GM21576 (cell line): ENCODE measurements around the gene CDKAL1.

Source experiments
- ATAC-seq: cut with Tn5 transposase; IDR thresholded peaks from one replicate; pipeline ENCODE4 v1.9.1; 2021; ENCODE audit warnings: mild to moderate bottlenecking, moderate library complexity; ENCODE audit not compliant: unreplicated experiment

Gene CDKAL1

GRCh38 chr6:20997770-20998147 is 463.5 kb downstream of the CDKAL1 start:
- ATAC-seq = no peak

GRCh38 chr6:20998748-20999448 is 464.6 kb downstream of the CDKAL1 start:
- ATAC-seq = no peak

GRCh38 chr6:21000331-21000801 is 466.1 kb downstream of the CDKAL1 start:
- no peak for ATAC-seq

DNA sequence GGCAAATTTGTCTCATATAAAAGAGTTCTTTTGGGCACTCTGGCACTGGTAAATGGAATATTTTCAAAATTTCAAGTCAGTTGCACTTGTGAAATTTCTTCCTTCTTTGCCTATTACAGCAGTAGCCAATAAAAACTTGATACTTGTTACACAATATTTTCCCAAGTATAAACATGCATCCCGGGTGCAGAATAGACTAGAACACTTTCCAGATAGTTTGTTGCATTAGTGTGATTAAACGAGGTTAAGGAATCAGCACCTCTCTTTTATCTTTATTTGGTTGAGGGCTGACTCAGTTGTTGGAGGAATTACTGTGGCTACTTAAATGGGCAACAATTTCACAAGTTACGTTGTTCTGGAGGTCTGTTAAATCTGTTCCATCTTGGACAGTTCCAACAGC is 467.5 kb downstream of the CDKAL1 start:
- ATAC-seq = no peak

DNA sequence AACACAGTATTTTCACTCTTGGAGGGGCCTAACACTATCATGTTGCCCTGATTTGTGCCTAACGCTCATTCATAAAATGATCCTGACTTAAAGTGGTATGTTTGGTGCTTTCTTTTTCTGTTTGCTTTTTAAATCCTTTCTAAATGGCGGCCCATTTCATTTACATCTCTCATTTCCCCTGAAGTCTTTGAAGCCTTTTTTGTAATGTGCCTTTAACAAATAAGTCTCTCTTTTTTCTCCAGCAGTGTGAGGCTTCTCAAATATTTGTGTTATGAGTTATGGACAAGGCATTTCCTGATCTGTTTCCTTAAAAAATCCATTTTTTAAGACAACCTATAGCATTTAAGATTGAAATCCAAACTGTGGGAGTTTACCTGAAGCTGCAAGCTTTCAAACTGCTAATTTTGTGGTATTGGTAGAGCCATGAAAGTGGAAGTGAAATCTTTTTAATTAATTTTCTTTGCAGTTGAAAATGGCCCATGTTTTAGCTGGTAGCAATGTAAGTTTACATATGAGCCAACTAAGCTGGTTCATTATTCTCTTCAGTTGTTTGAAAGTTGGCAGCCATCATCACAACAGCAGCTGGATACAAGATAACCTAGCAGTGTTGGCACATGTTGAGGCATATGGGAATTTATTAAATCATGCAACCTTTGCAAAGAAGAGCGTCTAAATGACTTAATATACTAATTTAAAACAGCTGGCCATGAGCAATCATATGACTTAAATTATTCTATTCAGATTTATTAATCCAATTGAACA is 469.7 kb downstream of the CDKAL1 start:
- ATAC-seq = peak; percentile 84

DNA sequence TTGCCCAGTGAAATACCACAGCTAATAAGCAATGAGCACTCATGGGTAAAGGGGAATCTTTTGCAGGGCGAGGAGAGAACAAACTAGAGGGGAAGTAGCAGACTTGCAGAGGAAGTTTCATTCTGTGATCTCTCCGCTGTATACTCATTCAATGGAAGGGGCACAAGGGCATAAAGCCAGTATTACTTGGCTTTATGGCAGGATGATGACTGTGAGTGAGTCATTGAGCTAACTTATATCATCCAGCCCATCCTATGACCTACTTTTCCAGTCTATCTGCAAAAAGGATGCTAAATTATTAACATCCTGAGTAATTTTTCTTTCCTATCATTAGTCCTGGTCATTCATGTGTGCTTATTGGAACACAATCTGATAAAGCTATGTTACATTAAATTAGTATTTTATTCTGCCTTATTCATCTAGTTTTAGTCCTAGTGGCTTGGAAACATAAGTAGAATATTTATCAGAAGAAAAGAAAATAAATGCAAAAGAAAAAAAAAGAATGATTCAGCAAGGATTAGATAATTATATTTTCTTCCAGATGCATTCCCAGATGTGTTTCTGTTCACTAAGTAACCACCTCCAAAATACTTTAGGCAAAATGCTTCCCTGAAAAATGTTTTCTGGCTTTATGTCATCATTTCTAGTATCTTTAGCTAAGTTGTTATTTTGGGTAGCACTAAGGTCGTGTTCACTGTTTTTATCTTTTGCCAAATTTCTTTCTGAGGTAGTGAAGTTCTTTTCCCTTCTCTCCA is 471.7 kb downstream of the CDKAL1 start:
- no peak for ATAC-seq

DNA sequence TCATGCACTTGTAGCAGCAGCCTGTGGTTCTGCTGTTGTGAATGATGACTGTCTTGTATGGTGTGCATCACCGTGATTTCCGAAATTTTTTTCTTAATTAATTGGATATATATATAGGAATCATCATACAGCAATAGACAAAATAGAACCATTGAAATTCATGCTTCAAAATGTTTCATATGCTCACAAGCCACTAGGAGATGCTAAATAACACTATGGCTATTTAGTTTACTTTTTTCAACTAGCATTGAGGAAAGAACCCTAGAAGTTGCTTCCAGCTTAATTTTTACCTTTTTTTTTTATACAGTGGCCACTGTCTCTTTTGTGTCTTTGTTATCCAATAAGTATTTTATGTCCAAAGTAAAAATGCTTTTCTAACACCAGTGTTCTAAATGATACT is 485.4 kb downstream of the CDKAL1 start:
- no peak for ATAC-seq

GRCh38 chr6:21022343-21023107 is 488.3 kb downstream of the CDKAL1 start:
- peak; percentile 94 for ATAC-seq

DNA sequence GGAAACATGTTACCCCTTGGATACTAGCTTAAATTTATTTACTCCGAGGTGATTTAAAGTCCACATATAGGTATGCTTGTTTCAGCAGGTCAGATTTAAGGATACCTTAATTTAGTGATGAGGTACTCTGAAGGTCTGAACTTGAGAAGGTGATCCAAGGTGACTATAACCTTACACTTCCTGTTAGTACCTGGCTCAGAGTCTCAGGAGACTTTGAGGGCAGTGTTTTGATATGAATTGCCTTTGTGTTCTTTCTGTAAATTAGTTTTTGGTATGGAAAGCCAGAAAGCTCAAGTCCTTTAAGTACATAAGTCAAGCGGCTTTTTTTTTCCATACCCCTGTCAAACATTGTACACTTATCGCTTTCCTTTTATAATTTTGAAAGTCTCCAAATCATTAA is 489.0 kb downstream of the CDKAL1 start:
- no peak for ATAC-seq

GRCh38 chr6:21024616-21025015 is 490.4 kb downstream of the CDKAL1 start:
- no peak for ATAC-seq

DNA sequence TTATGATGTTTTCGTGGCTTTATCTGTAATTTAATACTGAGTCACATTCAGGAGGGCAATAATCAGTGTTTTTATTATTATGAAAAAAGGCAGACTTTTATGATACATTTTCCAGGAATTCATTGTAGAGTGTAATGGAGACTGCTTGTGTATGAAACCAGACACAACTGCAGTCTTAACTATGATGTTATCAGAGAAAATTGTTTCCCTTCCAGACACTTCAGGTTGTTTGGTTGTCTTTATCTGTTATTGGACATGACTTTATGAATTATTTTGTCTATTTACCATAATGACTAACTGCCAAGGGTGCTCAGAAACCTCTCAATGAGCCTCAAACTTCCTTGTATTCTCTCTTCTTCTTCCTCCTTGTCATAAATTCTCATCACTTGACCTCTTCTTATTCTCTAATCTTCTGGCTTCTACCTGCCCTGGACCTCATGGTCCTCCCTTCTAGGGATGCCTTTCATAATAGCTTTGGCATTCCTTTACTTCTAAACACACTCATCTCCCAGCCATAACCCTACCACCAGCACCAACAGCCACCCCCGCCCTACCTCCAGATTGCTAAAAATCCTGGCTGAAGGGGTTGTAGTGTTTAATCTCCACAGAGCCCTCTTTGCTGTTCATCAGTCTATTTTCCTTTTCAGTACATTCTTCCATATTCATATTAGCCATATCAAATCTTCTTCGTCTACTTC is 492.5 kb downstream of the CDKAL1 start:
- no peak for ATAC-seq

- ATAC-seq = no peak
These were observed 493.2 kb downstream of the CDKAL1 start for GRCh38 chr6:21027507-21027906.

DNA sequence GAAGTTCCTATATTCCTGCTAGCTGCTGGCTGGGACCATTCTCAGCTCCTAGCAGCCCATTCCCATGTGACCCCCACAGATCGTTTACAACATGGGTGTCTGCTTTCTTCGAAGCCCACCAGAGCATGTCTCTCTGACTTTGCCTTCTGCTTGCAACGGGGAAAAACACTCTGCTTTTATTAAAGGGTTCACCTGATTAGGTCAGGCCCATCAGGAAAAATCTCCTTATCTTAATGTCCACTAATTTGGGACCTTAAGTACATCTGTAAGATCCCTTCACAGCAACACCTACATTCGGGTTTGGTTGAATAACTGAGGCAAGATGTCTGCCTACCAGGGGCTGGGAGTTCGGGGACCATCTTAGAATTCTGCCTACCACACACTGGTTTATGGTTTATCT is 496.9 kb downstream of the CDKAL1 start:
- no peak for ATAC-seq

DNA sequence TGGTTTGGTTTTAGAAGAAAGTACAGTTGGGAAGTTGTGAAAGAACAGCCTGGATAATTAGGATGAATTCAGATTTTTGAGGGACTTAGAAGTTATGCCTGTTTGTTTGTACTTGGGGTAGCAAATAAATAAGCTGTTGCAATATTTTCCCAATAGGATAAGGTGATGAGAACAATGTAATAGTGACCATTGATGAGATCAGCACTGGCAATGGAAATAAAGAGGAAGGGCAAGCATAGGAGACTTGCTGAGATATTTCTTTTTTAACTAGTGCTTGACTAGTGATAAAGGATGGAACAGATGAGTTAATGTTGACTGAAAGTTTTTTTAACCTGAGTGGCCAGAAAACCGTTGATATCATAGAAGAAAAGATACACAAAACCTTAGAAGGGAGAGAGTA is 498.8 kb downstream of the CDKAL1 start:
- ATAC-seq = no peak

DNA sequence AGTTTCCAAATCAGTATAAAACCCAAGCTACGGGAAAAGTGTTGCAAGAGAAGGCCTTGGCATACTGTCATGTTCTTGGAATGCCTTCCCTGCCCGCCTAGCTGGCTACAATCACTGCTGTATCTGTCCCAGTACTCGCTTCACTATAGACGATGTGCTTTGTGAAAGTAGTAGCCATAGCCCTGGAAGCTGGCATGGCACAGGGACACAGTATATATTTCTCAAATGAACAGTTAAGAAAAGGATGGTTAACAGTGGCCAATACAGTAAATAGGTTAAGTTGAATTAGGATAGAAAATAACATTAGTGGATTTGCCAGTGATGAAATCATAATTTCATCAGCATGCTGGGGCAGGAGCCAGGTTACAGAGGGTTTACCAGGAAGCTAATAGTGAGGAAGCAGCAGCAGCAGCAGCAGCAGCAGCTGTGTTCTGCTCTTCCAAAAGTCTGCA is 499.3 kb downstream of the CDKAL1 start:
- no peak for ATAC-seq

DNA sequence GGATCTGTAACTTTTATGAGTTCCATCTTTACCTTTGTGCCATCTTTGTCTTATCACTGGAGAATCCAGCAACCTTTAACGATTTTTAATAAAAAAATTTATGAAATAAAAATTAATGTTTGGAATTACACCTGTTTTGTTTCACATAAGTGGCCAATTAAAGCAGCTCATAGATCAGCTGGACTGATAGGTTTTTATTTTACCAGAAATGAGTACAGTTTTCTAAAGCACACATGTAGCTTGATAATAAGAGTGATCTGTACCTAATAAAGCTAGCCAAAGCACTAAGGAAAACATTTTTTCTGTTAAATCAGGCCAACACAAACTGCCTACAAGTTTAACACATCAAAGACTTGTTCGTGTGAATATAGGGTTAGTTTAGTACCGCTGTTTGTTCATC is 500.1 kb downstream of the CDKAL1 start:
- ATAC-seq = no peak

DNA sequence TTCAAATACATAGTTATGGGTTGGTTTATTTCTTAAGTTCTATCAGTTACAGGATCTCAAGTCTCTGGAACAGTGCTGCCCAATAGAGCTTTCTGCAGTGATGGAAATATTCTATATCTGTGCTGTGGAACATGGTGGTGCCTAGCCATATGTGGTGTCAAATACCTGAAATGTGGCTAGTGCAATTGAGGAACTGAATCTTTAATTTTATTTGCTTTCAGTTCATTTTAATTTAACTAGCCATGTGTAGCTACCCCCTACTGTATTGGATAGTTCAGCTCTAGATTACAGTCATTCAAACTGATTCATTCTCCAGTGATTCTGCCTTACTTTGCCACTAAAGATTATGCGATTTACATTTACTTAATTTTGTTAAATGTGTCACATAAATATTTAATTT is 503.2 kb downstream of the CDKAL1 start:
- no peak for ATAC-seq

DNA sequence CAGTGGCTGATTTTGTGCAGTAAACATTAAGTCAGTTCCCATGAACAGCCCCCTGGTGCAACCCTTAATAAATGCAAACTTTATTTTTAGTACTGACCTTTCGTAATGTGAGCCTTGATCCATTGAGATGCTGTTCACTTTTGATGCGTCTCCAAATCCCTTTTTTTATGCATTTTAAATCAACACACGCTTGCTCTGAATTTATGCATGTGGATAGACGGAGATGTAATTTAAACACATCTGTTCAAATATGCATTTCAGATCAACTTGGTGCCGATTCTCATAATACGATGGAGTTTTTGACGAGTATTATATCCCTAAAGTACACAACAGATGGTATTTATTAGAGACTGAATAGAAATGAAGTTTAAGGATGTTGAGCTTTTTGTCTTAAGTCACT is 505.7 kb downstream of the CDKAL1 start:
- no peak for ATAC-seq

- ATAC-seq = no peak
These were observed 511.0 kb downstream of the CDKAL1 start for GRCh38 chr6:21045135-21045700.

DNA sequence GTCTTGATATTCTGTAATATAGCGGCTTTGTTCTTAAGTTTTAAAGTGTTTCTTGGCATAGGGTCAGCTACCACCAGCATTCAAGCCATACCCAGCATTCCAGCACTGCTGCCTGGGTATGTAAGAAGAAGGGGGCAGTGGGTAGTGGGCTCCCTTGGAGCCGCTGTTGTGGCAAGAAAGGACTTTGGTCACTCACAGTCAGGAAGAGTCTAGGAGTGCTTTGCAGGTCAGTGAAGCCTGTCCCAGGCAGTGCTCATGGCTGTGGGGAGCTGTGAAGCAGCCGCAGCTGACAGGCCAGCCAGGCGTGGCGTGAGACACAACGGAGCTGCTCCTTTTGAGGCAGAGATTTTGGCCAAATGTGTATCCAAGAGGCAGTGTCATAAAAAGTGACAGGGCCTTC is 512.0 kb downstream of the CDKAL1 start:
- ATAC-seq = no peak
